Stomach smooth muscle (tissue), 2 donors: ENCODE results near the gene ARSG.

Experiments
- H3K27ac ChIP-seq: one replicate; pipeline ENCODE4 v1.7.0; 2013; ENCODE audit warnings: mild to moderate bottlenecking, low read length, inconsistent platforms
- H3K27me3 ChIP-seq, 2 donors: one replicate each; pipeline ENCODE4 v1.7.0; 2013; ENCODE audit warnings: low read length in 2 of 2; ENCODE audit not compliant: insufficient read depth in 2 of 2, control insufficient read depth in 1 of 2
- H3K36me3 ChIP-seq, 2 donors: one replicate each; pipeline ENCODE4 v1.7.0; 2013; ENCODE audit warnings: low read length in 2 of 2; ENCODE audit not compliant: control insufficient read depth in 2 of 2, insufficient read depth in 2 of 2
- H3K4me1 ChIP-seq: one replicate; pipeline ENCODE4 v1.7.0; 2013; ENCODE audit warnings: low read length; ENCODE audit not compliant: control insufficient read depth, insufficient read depth
- H3K4me3 ChIP-seq, 2 donors: one replicate each; pipeline ENCODE4 v1.7.0; 2013; ENCODE audit warnings: low read length in 2 of 2
- H3K9ac ChIP-seq, 2 donors: one replicate each; pipeline ENCODE4 v1.7.0; 2013; ENCODE audit warnings: low read length in 2 of 2, mild to moderate bottlenecking in 1 of 2
- H3K9me3 ChIP-seq, 2 donors: one replicate each; pipeline ENCODE4 v1.7.0; 2013; ENCODE audit warnings: low read length in 2 of 2; ENCODE audit not compliant: control insufficient read depth in 2 of 2
- donor health status: healthy.
- donor health status: Pancreatic carcinoma.

ARSG gene

DNA sequence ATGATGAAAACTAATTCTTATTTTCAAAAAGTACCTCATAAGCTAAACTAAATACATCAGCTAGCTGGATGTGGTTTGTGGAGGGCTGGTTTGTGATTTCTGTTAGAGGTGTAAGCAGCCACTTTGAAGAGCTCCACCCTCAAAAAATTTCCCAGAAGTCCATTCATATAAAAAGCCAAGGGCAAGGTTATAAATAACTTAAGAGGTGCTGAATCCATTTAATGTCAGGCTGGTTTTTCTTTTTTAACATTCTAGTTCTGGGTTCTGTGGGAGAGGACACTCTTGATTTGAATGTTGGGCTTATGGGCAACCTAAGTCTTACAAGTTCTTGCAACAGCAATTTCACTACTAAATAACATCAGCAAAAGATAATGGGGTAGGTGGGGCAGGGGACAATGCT lies 169.4 kb downstream of the ARSG start:
- H3K36me3 ChIP-seq: no peaks in the 10 kb centered on the region
- no peaks in the 10 kb centered on the region for H3K9me3 ChIP-seq
- H3K27me3 ChIP-seq: no peaks in the 10 kb centered on the region
- H3K4me3 ChIP-seq: no peak overlapping the region
- H3K9ac ChIP-seq: no peak overlapping the region
- peaks cover 20% of the 10 kb centered on the region for H3K4me1 ChIP-seq
- H3K27ac ChIP-seq: no peak overlapping the region

DNA sequence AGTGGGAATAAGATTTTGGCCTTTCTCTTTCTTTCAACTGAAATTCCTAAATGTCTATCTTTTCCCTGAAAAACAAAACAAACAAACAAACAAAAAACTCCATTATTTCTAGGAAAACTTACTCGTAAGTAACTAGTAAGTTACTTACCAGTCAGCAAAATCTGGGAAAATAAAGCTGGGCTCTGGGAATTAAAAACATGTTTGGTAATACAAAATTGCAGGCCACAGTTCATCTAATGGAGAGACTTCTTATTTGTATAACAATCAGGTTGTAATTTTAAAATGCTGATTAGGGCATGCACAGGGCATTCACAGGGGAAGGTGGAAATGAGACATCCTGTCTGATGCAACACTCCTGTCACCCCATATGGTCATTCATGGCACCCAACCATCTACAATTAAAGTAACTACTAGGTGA lies 169.8 kb downstream of the ARSG start:
- H3K9ac ChIP-seq: no peak overlapping the region
- no peak overlapping the region for H3K4me3 ChIP-seq
- H3K9me3 ChIP-seq: no peaks in the 10 kb centered on the region
- peaks cover 19% of the 10 kb centered on the region for H3K4me1 ChIP-seq
- H3K27ac ChIP-seq: no peak overlapping the region
- H3K27me3 ChIP-seq: no peaks in the 10 kb centered on the region
- H3K36me3 ChIP-seq: no peaks in the 10 kb centered on the region

DNA sequence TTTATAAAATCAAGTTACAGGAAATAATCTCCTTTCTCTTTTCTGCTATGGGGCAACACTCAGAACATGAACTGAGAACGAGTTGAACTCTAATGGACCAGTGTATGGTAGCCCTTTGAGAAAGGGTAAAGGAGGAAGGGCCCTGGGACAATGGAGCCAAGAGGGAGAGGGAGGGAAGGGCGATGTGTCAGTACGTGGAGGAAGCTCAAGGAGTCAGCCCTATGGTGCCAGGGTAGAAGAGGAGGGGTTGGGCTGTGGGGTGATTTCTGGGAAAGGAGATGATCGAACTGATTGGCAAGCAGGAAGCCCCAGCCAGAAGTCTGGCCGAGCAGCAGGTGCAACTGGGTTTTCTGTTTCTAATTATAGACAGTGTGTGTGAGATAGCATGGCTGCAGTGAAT lies 170.3 kb downstream of the ARSG start:
- Histone ChIP-seq H3K9ac (no peak overlapping the region), H3K27me3 (no peaks in the 10 kb centered on the region), H3K9me3 (no peaks in the 10 kb centered on the region), H3K4me1 (peaks cover 14% of the 10 kb centered on the region), H3K4me3 (no peak overlapping the region), H3K27ac (no peak overlapping the region), H3K36me3 (no peaks in the 10 kb centered on the region)

DNA sequence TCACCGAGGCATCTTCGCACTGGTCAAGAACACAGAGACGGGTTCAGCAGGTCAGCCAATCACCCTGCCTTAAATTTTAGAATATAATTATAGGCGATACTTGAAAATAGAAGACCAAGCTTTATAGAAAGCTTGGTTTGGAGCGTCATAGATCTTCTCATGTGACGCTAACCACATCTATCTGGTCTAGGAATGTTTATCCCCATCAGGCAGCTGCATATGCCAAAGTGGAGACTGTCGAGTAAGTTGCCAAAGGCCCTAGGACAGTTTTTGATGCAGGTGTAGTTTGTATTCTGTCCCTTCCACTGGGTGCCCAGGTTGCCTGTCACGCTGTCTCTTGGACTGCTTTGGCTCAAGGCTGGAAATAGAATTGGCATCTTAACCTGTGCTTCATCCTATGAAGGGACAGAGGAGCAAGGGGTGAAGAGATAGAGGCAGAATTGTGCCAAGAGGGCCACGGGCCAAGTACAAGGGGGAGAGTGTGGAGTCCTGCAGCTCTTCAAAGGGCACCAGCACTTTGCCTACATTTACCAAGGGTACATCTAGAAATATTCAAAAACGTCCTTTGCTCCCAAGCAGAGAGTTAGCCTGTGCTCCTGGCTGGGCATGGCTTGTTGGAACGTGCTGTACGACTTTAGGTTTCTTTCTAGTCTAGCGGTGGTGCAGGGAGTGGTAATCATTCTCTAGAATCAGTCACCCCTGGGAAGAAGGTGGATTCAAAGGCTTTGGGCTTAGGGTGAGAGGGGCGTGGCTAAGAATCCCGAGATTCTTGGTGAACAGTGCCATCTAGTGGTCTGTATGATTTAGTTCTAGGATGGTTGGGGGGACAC lies 171.3 kb downstream of the ARSG start:
- no peak overlapping the region for H3K4me3 ChIP-seq
- H3K36me3 ChIP-seq: no peaks in the 10 kb centered on the region
- H3K27me3 ChIP-seq: no peaks in the 10 kb centered on the region
- H3K9ac ChIP-seq: no peak overlapping the region
- H3K27ac ChIP-seq: no peak overlapping the region
- H3K4me1 ChIP-seq: peaks cover 11% of the 10 kb centered on the region
- no peaks in the 10 kb centered on the region for H3K9me3 ChIP-seq

DNA sequence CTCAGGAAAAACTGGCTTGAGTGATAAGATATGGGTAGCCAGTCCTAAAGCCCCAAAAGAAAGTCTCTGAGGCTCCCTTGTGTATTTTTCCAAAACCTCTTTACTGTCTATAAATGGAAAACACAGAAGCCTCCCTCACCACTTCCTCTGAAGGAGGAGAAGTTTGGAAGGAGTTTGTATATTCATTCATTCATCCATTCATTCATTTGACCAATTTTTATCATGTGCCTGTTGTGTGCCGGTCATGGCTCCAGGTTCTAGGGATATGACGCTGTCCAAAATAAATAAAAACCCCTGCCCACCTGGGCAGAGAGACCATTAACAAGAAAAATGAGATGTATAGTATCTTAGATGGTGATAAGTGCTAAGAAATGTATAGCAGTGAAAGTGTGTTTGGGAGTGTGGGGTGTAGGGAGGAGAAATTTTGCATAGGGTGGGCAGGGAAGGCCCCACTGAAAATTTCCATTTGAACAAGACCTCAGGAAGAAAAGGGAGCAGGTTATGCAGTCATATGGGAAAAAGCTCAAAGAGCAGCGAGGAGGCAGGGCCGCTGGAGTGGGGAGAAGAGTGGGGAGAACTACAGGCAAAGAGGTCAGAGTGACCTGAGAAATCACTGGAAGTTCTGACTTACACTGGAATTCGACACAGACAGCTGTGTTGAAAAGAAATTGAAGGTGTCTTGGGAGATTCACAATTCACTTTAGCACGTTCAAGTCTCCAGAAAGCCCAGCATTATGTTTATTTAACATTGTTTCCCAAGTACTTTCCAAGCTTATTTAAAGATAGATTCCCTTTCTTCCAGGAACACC lies 172.1 kb downstream of the ARSG start:
- Histone ChIP-seq H3K4me3 (no peak overlapping the region), H3K4me1 (peaks cover 7% of the 10 kb centered on the region), H3K36me3 (no peaks in the 10 kb centered on the region), H3K9me3 (no peaks in the 10 kb centered on the region), H3K27ac (no peak overlapping the region), H3K9ac (no peak overlapping the region), H3K27me3 (no peaks in the 10 kb centered on the region)

DNA sequence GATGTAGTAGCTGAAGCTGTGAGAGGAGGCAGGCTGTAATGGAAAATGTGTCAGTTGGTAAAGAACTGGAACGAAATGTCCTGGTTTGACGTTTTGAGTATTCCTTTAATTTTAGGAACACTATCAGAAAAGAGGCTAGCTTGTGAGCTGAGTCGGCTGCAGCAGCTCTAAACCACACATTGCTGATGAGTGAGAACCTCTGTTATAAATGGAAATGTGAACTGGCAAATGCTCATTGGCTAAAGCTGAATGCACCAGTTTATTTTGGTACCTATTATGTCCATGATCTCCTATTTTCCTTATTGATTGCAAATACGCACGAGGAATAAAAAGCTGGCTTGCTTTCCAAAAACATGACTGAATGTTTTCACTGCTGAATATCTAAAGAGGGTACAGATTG lies 177.0 kb downstream of the ARSG start:
- H3K36me3 ChIP-seq: no peaks in the 10 kb centered on the region
- no peak overlapping the region for H3K4me3 ChIP-seq
- no peak overlapping the region for H3K27ac ChIP-seq
- no peaks in the 10 kb centered on the region for H3K4me1 ChIP-seq
- H3K27me3 ChIP-seq: no peaks in the 10 kb centered on the region
- H3K9me3 ChIP-seq: no peaks in the 10 kb centered on the region
- H3K9ac ChIP-seq: no peak overlapping the region

DNA sequence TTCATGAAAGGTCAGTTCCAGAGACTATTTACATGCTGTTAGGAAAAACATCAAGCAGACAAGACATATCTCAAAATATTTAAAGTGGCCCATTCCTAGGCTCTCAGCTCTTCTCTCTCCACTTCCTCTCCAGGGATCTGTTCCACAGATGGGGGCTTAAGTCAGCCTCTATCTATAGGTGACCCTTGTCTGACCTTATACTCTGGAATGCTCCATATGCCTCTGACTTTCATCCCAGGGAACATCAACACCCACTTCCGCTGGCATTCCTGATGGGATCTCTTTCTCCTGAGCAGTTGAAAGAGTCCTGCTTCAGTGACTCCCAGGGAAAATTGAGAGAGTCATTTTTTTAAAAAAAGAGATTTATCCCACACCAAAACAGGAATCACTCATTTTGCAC lies 177.5 kb downstream of the ARSG start:
- Histone ChIP-seq H3K36me3 (no peaks in the 10 kb centered on the region), H3K9me3 (no peaks in the 10 kb centered on the region), H3K4me3 (no peak overlapping the region), H3K9ac (no peak overlapping the region), H3K4me1 (no peaks in the 10 kb centered on the region), H3K27ac (no peak overlapping the region), H3K27me3 (no peaks in the 10 kb centered on the region)
